Left ventricle myocardium superior (tissue), 1 donor: ENCODE data around the gene SPIRE2. TPM values are rescaled to one million over a fixed set of nuclear protein-coding genes. Genes with fewer than 3 reads are reported as not detected.
"Not testable (repeated sequence)": the region's sequence is repeated elsewhere in the genome, so short reads cannot be mapped to it uniquely, and the experiment has no call there.

ENCODE experiments used
- ATAC-seq: fragments of 200-7000 bp; cut with Tn5 transposase; one replicate; pipeline ENCODE4 v1.9.1; 2020; ENCODE audit warnings: mild to moderate bottlenecking, moderate library complexity
- DNase-seq: peaks from one replicate; pipeline ENCODE4 v3.0.0-alpha.2; 2020
- intact Hi-C: fragments of 100-400 bp; cut with micrococcal nuclease; formaldehyde crosslinking; loops from one replicate; pipeline ENCODE4 v1.11.0; 2022
- long read RNA-seq: library from polyadenylated mRNA; unstranded; transcript quantifications from one replicate; pipeline ENCODE4 v2.0.0, GENCODE V29; 2021
- total RNA-seq: library from RNA; stranded (reverse); fragmentation: NEBNext Ultra II Directional; extraction: Animal tissue kit (Norgen Biotek cat#: 25700); gene quantifications from one replicate; pipeline ENCODE4 v1.2.1, GENCODE V29; 2021
- donor health status: DM: no; HTN: yes; CAD: no; lungs with severe emphysema.

Gene SPIRE2, protein sequence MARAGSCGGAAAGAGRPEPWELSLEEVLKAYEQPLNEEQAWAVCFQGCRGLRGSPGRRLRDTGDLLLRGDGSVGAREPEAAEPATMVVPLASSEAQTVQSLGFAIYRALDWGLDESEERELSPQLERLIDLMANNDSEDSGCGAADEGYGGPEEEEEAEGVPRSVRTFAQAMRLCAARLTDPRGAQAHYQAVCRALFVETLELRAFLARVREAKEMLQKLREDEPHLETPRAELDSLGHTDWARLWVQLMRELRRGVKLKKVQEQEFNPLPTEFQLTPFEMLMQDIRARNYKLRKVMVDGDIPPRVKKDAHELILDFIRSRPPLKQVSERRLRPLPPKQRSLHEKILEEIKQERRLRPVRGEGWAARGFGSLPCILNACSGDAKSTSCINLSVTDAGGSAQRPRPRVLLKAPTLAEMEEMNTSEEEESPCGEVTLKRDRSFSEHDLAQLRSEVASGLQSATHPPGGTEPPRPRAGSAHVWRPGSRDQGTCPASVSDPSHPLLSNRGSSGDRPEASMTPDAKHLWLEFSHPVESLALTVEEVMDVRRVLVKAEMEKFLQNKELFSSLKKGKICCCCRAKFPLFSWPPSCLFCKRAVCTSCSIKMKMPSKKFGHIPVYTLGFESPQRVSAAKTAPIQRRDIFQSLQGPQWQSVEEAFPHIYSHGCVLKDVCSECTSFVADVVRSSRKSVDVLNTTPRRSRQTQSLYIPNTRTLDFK
- 0.77 TPM for total RNA-seq
- long read RNA-seq, partial matches to known transcripts = 0 of 1 reads
- long read RNA-seq, other reads (novel, unspliced or antisense) = 1 of 1 reads

DNA sequence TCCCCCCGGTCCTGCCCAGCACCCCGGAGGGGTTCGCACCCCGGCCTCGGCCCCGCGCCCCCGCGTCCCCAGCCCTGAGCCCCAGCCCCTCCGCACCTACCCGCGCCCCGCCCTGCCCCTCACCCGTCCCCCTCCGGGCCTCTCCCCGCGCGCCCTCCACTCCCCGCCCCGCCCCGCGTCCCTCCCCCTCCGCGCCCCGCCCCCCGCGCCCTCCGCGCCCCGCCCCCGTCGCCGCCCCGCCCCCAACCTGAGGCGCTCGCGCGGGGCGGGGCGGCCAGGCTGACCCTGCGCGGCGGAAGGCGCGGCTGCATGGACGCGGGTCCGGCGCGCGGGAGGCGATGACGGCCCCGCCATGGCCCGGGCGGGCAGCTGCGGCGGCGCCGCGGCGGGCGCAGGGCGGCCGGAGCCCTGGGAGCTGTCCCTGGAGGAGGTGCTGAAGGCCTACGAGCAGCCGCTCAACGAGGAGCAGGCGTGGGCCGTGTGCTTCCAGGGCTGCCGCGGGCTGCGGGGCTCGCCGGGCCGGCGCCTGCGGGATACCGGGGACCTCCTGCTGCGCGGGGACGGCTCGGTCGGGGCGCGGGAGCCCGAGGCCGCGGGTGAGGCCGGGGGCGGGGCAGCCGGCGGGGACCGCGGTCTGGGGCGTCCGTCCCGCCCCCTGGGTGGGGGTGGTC, at the start of gene SPIRE2:
Gene SPIRE2, plus strand, starts transcription at position 277 of the 671 bp plus-strand sequence. Its CDS starts 76 bp downstream, at position 353.
- DNase-seq = peak; percentile 88
- ATAC-seq = peak; percentile 84
- intact Hi-C loops = no loop called here

DNA sequence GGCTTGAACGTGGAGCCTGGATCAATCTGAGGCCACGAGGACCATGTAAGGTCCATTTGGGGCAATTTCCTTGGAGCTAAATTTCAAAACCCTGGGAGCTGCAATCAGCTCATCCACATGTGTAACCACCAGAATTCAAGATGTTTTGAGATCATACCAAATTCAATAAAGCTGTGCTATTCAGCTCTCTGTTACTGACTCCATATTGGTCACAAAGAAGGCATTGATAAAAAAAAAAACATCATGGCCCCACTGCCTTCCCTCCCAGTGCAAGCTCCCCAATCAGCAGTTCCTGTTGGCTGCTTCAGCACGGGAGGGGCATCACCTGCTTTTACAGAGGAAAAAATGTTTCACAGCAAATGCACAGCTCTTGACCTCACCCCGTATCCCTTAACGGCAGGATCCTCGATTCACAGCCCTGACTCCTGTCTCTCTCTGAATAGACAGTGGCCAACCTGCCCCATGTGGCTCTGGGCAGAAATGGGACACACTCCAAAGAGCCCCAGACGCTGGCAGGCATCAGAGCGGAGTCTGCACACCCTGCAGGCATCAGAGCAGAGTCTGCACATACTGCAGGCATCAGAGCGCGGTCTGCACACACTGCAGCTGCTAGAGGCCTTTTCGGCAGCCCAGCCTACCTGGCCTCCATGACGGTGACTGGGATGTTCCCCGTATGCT, 48.9 kb upstream of the SPIRE2 start:
- intact Hi-C loops = no loop called here
- DNase-seq = no peak
- no peak for ATAC-seq

DNA sequence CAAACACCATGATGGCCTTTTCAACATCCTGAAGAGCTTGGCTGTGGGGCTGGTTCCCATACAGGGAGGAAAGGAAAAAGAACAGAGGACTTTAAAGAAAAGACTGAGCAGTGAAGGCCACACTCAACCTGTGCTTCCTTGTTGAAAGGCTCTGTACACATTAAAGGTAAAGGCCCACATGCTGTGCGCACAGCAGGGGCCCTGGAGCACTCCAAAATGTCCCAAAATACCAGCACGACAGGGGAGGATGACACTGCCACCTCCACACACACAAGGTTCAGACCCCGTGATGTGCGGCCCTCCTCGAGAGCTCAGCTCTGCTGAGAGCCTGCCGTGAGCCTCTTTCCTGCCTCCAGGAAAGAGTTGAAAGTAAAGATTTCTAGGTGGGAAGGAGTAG, 48.4 kb upstream of the SPIRE2 start:
- DNase-seq = no peak
- intact Hi-C loops = no loop called here
- no peak for ATAC-seq

DNA sequence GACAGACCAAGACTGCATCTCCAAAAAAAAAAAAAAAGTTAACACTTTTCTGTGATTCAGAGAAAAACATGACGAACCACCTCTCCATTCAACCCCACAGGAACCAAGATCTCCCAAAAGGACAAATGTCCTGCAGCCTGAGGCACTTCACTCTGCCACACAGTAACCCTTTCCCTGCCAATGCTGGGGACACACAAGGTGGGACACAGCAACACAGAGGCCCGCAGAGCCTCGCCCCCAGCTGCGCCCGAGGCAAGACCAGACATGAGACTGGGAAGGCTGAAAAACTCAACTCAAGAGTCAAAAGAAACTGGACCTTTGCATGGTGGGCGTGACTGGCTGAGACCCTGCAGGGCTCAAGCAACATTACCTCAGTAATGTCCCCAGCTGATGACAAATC, 45.8 kb upstream of the SPIRE2 start:
- intact Hi-C loops = no loop called here
- ATAC-seq (no peak), DNase-seq (no peak)

DNA sequence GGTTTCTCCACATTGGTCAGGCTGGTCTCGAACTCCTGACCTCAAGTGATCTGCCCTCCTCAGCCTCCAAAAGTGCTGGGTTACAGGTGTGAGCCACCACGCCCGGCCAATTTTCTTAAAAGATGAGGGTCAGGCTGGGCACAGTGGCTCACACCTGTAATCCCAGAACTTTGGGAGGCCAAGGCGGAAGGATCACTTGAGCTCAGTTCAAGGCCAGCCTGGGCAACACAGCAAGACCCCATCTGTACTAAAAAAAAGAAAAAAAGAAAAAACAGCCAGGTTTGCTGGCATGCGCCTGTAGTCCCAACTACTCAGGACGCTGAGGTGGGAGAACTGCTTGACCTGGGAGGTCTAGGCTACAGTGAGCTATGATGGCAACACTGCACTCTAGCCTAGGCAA, 44.3 kb upstream of the SPIRE2 start:
- DNase-seq, ATAC-seq, intact Hi-C loops: not testable (repeated sequence)

DNA sequence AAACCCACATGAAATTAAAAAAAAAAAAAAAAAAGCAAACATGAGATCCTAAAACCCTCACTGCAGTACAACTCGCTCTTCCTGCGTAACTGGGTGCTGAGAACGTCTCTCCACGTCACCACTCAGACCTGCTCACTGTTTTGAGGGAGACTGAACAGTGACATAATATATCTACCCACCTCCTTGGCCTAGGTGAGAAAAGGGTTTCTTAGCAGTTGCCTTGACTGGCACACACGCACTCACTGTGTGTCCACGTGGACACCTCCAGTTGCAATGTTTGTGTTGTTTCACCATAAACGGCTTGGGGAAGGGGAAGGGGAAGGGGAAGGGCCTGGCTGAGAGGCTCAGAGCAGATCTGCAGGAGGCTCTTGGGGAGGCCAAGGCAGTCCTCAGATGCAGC, 43.9 kb upstream of the SPIRE2 start:
- no peak for ATAC-seq

DNA sequence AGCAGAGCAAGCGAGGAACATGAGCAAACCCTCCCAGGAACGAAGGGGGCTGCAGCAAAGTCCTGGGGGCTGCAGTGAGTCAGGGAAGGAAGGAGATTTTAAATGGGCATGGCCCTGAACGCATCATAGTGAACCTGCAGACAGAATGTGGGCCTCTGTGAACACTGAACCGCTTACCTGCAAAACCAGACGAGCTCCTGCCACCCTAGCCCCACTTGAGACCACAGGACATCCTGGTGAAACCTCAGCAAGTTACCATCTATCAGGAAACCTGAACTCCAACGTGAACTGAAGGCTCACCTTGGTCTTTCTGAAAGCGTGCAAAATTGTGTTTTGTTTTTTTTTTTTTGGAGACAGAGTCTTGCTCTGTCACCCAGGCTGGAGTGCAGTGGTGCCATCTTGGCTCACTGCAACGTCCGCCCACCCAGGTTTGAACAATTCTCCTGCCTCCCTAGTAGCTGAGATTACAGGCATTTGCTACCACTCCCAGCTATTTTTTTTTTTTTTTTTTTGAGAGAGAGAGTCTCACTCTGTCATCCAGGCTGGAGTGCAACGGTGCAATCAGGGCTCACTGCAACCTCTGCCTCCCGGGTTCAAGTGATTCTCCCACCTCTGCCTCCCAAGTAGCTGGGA, 42.6 kb upstream of the SPIRE2 start:
- DNase-seq (no peak), ATAC-seq (no peak)
- intact Hi-C loops = no loop called here

More for the DNA sequence above, 43.9 kb upstream of the SPIRE2 start:
- intact Hi-C loops = no loop called here
- DNase-seq = no peak

DNA sequence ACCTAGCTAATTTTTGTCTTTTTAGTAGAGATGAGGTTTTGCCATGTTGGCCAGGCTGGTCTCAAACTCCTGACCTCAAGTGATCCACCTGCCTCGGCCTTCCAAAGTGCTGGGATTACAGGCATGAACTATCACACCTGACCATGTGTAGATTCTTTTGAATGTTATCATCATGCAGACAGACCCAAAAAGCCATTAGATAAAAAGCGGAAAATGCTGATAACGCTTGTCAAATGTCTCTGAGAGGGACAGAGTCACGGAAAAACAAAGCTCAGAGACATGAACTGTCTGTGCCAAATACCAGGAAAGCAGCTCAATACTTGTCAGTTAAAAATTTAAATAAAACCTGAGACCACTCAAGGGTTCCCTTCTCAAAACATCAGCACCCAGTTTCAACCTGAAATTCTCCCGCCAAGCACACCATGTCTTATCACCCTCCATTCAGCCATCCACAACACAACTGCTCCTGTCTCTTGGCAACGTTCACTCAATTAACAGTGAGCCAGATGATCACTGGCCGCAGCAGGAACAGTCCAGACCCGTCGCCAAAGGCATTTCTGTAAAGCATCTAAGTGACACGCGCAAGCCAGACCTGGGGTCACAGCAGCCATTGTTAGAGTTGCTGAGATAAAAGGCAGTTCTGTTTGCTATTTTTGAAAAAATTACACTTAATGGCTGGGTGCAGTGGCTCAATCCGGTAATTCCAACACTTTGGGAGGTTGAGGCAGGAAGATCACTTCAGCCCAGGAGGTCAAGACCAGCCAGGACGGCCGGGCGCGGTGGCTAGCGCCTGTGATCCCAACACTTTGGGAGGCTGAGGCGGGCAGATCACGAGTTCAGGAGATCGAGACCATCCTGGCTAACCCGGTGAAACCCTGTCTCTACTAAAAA, 41.6 kb upstream of the SPIRE2 start:
- intact Hi-C loops = no loop called here
- DNase-seq (no peak), ATAC-seq (peak; percentile 88)

DNA sequence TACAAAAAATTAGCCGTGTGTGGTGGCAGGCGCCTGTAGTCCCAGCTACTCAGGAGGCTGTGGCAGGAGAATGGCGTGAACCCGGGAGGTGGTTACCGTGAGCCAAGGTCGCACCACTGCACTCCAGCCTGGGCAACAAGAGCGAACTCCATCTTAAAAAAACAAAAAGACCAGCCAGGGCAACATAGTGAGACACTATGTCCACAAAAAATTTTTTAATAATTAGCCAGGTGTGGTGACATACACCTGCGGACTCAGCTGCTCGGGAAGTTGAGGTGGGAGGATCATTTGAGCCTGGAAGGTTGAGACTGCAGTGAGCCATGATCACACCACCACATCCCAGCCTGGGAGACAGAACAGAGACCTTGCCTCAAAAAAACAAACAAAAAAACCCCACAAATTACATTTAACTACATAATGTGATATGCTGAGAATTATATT, 40.9 kb upstream of the SPIRE2 start:
- intact Hi-C loops = no loop called here
- ATAC-seq = no peak
- DNase-seq = no peak

DNA sequence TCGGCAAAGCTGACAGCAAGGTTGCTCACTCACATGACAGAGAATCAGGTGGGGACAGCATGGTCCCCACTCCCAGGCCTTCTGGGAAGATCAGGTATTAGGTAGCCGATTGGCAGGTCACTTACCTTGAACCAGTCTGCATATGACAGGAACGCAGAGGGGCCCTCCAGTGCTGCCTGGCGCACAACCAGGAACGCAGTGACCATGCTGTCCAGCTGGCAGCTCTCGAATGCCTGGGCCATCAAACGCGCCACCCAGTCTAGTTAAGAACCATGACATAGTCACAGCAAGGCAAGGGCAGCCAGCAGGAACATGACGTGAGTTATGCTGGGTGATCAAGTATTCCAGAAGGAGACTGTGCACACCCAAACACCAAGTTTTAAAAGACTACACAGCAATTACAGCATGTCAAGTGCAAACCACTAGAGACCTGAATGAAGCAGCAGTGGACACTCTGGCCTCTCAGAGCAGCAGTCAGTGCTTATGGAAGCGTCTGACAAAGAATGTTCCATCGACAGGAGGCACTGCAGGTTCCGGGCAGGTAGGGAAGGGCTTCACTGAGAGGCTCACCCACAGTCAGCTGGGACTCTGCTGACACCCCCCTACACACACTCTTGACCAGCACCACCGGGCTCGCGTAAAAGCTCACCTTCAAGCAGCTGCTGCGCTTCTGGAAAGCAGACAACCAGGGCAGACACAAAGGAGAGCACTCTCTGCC, 36.8 kb upstream of the SPIRE2 start:
- intact Hi-C loops = no loop called here
- no peak for ATAC-seq
- no peak for DNase-seq

DNA sequence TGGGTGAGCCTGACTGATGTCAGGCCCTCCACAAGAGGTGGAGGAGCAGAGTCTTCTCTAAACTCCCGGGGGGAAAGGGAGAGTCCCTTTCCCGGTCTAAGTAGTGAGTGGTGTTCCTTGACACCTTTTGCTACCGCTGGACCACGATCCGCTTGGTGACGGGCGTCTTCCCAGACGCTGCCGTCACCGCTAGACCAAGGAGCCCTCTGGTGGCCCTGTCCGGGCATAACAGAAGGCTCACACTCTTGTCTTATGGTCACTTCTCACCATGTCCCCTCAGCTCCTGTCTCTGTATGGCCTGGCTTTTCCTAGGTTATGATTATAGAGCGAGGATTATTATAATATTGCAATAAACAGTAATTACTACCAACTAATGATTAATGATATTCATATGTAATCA, 35.2 kb upstream of the SPIRE2 start:
- ATAC-seq, intact Hi-C loops: not testable (repeated sequence)
- DNase-seq = peak; percentile 72

DNA sequence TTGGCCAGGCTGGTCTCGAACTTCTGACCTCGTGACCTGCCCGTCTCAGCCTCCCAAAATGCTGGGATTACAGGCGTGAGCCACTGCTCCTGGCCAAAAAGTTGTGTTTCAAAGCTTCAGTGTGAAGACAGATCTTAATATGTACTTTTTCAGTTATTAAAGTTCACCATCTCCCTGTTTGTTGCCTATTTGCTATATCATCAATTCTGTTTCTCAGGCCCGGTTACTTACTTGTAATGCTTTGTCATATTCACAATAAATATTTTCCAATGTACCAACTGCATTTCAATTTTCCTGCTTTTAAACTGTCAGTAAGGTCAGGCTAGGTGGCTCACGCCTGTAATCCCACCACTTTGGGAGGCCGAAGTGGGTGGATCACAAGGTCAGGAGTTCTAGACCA, 34.3 kb upstream of the SPIRE2 start:
- intact Hi-C loops = no loop called here
- no peak for ATAC-seq

DNA sequence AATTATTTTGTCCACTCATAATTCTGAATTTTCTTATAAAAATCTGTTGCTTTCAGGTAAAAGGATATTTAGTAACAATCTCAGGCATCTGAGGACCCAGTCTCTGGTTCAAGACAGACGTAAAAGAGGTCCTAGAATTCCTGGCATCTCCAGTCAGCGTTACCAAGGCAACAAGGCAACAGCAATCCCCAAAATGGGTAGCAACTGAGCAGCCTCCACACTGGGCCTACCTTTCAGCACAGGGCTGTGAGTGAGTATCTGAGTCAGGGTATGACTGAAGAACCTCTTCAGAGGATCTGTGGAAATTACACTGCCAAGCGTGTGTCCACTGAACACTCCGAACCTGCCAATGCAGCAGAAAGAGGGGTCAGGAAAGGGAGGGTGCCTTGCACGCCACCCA, 32.6 kb upstream of the SPIRE2 start:
- ATAC-seq (no peak), DNase-seq (no peak)
- intact Hi-C loops = no loop called here

More for the DNA sequence above, 34.3 kb upstream of the SPIRE2 start:
- DNase-seq = no peak

DNA sequence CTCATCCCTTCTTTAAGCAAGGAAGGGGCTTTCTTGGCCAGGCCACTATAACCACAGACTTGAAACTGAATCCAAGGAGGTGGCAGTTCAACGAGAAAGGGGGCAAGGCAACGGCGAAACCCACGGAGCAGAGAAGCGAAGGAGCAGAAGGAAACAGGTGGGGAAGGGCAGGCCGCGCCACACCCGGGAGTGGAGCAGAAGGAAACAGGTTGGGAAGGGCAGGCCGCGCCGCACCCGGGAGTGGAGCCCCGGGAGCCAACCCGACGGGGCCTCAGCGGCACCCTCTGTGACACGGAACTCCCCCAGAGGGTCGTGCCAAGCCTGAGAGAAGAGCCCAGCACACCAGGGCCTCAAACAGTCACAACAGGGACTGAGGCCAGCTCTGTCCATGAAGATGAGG, 32.2 kb upstream of the SPIRE2 start:
- intact Hi-C loops = no loop called here
- DNase-seq (no peak), ATAC-seq (no peak)

DNA sequence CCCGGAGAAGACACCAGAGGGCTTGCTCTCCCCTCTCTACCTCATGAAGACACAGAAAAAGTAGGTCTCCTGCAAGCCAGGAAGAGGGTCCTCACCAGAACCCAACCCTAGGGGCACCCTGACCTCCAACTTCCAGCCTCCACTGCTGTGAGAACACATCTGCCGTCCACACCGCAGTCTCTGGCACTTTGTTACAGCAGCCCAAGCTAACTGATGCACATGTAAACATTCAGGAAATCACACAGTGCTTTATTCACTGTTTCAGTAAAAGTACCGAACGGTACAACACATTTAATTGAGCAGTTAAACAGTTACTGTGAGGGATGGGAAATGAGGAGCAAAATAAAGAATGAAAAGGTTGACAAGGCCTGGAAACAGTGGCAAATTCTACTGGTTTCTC, 30.1 kb upstream of the SPIRE2 start:
- no peak for DNase-seq
- ATAC-seq = no peak
- intact Hi-C loops = no loop called here

DNA sequence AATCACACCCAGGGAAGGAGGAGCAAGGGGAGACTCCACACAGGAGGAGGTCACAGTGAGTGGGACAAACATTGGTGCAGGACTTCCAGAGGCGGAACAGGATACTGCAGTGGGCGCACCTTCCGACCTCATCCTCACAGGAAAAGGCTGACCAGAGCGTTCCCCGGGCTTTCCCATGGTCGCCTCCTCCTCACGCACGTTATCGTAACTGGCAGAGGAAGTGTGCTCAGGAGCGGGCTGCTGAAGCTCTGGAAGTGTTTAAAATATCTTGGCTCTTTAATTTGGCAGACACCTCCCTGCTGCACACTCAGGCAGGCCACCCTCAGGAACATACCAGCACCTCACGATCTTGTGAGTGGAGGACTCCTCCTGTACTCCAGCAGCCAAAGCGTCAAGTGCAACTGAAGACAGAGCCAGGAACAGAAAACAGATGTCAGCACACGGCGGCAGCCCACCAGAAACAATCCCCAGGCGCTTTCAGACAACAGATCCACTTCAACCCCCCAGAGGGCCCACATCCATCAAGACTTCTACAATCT, 29.4 kb upstream of the SPIRE2 start:
- peak; percentile 52 for DNase-seq
- peak; percentile 94 for ATAC-seq
- intact Hi-C loops = no loop called here

DNA sequence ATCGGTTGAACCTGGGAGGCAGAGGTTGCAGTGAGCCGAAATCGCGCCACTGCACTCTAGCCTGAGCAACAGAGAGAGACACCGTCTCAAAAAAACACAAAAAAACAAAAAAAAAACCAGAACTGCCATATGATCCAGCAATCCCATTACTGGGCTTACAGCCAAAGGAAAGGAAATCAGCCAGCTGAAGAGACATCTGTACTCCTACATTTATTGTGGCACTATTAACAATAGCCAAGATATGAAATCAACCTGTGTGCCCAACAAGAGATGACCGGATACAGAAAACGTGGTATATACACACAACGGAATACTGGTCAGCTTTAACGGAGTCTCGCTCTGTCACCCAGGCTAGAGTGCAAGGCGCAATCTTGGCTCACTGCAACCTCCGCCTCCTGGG, 26.5 kb upstream of the SPIRE2 start:
- intact Hi-C loops = no loop called here
- DNase-seq = no peak

More for the DNA sequence above, 26.5 kb upstream of the SPIRE2 start:
- no peak for ATAC-seq
